ENCODE results near the gene SCFD2. TPM values are rescaled to one million over a fixed set of nuclear protein-coding genes. Genes with fewer than 3 reads are reported as not detected.

SCFD2 gene
- total and polyA plus RNA-seq, 4 donors, result 4.3 to 28.8 (median 7.4) TPM

- Histone ChIP-seq H3K36me3 (ENCODE audit: control insufficient read depth in 4 of 4, insufficient read depth in 3 of 4, low read depth in 1 of 4, low read length in 3 of 4) (no peaks in the 10 kb centered on the region), H3K4me1 (ENCODE audit: control insufficient read depth in 4 of 4, insufficient read depth in 4 of 4, low read length in 3 of 4) (peaks cover 4 to 20% (median 17%) of the 10 kb centered on the region in 4 donors), H3K27ac (ENCODE audit: low read depth in 1 of 2, low read length in 2 of 2) (no peak overlapping the region), H3K27me3 (ENCODE audit: control insufficient read depth in 4 of 4, insufficient read depth in 4 of 4, low read length in 3 of 4) (no peaks in the 10 kb centered on the region), H3K4me3 (ENCODE audit: low read depth in 1 of 3, low read length in 3 of 3) (no peak overlapping the region), H3K9me3 (ENCODE audit: control insufficient read depth in 4 of 4, low read length in 3 of 4) (no peaks in the 10 kb centered on the region), H3K9ac (ENCODE audit: low read depth in 1 of 2, low read length in 2 of 2) (no peak overlapping the region)
- TF ChIP-seq, protein P1, sequence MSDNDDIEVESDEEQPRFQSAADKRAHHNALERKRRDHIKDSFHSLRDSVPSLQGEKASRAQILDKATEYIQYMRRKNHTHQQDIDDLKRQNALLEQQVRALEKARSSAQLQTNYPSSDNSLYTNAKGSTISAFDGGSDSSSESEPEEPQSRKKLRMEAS (IDR thresholded peaks at IDR 0.05), result no peak
- TF ChIP-seq NR2F2 (IDR thresholded peaks at IDR 0.05) (no peak), GABPA (IDR thresholded peaks at IDR 0.05 in 1 of 2, conservative IDR thresholded peaks at IDR 0.05 in 1 of 2) (no peak), RXRA (IDR thresholded peaks at IDR 0.05) (no peak), JUND (IDR thresholded peaks at IDR 0.05) (no peak), EGR1 (IDR thresholded peaks at IDR 0.05; ENCODE audit: low read depth in 2 of 2) (no peak), FOXA2 (IDR thresholded peaks at IDR 0.05) (no peak), HNF4A (conservative IDR thresholded peaks at IDR 0.05) (no peak), TAF1 (conservative IDR thresholded peaks at IDR 0.05) (no peak), SP1 (IDR thresholded peaks at IDR 0.05) (no peak)
- TF ChIP-seq, protein P2, sequence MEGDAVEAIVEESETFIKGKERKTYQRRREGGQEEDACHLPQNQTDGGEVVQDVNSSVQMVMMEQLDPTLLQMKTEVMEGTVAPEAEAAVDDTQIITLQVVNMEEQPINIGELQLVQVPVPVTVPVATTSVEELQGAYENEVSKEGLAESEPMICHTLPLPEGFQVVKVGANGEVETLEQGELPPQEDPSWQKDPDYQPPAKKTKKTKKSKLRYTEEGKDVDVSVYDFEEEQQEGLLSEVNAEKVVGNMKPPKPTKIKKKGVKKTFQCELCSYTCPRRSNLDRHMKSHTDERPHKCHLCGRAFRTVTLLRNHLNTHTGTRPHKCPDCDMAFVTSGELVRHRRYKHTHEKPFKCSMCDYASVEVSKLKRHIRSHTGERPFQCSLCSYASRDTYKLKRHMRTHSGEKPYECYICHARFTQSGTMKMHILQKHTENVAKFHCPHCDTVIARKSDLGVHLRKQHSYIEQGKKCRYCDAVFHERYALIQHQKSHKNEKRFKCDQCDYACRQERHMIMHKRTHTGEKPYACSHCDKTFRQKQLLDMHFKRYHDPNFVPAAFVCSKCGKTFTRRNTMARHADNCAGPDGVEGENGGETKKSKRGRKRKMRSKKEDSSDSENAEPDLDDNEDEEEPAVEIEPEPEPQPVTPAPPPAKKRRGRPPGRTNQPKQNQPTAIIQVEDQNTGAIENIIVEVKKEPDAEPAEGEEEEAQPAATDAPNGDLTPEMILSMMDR (IDR thresholded peaks at IDR 0.05; ENCODE audit: low read depth, low read length, missing input control), result no peak
- TF ChIP-seq, protein P3, sequence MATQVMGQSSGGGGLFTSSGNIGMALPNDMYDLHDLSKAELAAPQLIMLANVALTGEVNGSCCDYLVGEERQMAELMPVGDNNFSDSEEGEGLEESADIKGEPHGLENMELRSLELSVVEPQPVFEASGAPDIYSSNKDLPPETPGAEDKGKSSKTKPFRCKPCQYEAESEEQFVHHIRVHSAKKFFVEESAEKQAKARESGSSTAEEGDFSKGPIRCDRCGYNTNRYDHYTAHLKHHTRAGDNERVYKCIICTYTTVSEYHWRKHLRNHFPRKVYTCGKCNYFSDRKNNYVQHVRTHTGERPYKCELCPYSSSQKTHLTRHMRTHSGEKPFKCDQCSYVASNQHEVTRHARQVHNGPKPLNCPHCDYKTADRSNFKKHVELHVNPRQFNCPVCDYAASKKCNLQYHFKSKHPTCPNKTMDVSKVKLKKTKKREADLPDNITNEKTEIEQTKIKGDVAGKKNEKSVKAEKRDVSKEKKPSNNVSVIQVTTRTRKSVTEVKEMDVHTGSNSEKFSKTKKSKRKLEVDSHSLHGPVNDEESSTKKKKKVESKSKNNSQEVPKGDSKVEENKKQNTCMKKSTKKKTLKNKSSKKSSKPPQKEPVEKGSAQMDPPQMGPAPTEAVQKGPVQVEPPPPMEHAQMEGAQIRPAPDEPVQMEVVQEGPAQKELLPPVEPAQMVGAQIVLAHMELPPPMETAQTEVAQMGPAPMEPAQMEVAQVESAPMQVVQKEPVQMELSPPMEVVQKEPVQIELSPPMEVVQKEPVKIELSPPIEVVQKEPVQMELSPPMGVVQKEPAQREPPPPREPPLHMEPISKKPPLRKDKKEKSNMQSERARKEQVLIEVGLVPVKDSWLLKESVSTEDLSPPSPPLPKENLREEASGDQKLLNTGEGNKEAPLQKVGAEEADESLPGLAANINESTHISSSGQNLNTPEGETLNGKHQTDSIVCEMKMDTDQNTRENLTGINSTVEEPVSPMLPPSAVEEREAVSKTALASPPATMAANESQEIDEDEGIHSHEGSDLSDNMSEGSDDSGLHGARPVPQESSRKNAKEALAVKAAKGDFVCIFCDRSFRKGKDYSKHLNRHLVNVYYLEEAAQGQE (IDR thresholded peaks at IDR 0.05), result no peak
- TF ChIP-seq, protein P4, sequence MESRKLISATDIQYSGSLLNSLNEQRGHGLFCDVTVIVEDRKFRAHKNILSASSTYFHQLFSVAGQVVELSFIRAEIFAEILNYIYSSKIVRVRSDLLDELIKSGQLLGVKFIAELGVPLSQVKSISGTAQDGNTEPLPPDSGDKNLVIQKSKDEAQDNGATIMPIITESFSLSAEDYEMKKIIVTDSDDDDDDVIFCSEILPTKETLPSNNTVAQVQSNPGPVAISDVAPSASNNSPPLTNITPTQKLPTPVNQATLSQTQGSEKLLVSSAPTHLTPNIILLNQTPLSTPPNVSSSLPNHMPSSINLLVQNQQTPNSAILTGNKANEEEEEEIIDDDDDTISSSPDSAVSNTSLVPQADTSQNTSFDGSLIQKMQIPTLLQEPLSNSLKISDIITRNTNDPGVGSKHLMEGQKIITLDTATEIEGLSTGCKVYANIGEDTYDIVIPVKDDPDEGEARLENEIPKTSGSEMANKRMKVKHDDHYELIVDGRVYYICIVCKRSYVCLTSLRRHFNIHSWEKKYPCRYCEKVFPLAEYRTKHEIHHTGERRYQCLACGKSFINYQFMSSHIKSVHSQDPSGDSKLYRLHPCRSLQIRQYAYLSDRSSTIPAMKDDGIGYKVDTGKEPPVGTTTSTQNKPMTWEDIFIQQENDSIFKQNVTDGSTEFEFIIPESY (IDR thresholded peaks at IDR 0.05), result no peak
- 90% methylated on average over 2 of the region's 2 CpGs for WGBS
- DNase-seq (ENCODE audit: low spot score), result no peak
Observed at GRCh38 chr4:53021754-53022512, 343.9 kb downstream of the SCFD2 start.
